ENCODE results near the gene RBM18. TPM values are rescaled to one million over a fixed set of nuclear protein-coding genes. Genes with fewer than 3 reads are reported as not detected.

RBM18 gene
- total RNA-seq, 1 experiment from 2014 or later, result 32.5 TPM

- Histone ChIP-seq H3K4me1 (ENCODE audit: control insufficient read depth in 1 of 2, insufficient read depth in 2 of 2, low read length in 2 of 2) (no peaks in the 10 kb centered on the region), H3K27ac (ENCODE audit: low read depth, low read length) (no peak overlapping the region), H3K9me2 (ENCODE audit: insufficient read depth) (no peaks in the 10 kb centered on the region), H4K20me1 (ENCODE audit: insufficient read depth) (no peaks in the 10 kb centered on the region), H3K36me3 (ENCODE audit: control insufficient read depth in 1 of 2, insufficient read depth in 2 of 2, low read length in 2 of 2) (peaks cover 13 to 28% of the 10 kb centered on the region in 2 experiments; a peak in 3 of 4 replicates), H2AFZ (ENCODE audit: low read depth, low read length, poor library complexity, severe bottlenecking) (no peak overlapping the region), H3K79me2 (ENCODE audit: insufficient read depth, low read length) (peaks cover 45% of the 10 kb centered on the region), H3K4me2 (ENCODE audit: low read length) (no peak overlapping the region), H3K9ac (ENCODE audit: low read length) (no peak overlapping the region), H3K9me3 (ENCODE audit: control insufficient read depth in 1 of 2, insufficient read depth in 1 of 2, low read depth in 1 of 2, low read length in 2 of 2) (no peaks in the 10 kb centered on the region), H3K4me3 (replicated peaks in 1 of 2; ENCODE audit: low read depth in 1 of 2, low read length in 2 of 2) (no peak overlapping the region), H3K27me3 (ENCODE audit: insufficient read depth, low read length) (no peaks in the 10 kb centered on the region)
- POLR2A ChIA-PET, result no interaction called here
- RAD21 ChIA-PET (ENCODE audit: low non-redundant PET in 1 of 2, low total read pairs in 2 of 2, uncharacterized antibody in 2 of 2, unreplicated experiment in 2 of 2), result no interaction called here
- DNase-seq (ENCODE audit: low read depth, low spot score) (no peak), ATAC-seq (no peak)
- CTCF ChIA-PET, result no interaction called here
- intact Hi-C loops (cut with micrococcal nuclease), result no loop called here
- no peak for TF ChIP-seq ZBTB33 (IDR thresholded peaks at IDR 0.05; ENCODE audit: extremely low read depth, insufficient replicate concordance, low read length)
- no peak for TF ChIP-seq RAD21 (IDR thresholded peaks at IDR 0.05; ENCODE audit: low read depth)
- TF ChIP-seq POLR2A (IDR thresholded peaks at IDR 0.05; ENCODE audit: borderline replicate concordance, extremely low read depth, insufficient read depth, insufficient read length), result no peak
- TF ChIP-seq YY1 (IDR thresholded peaks at IDR 0.05; ENCODE audit: extremely low read depth, insufficient replicate concordance, low read depth, low read length), result no peak
- TF ChIP-seq EZH2phosphoT487 (IDR thresholded peaks at IDR 0.05; ENCODE audit: borderline replicate concordance), result no peak
- no peak for TF ChIP-seq CTCF (IDR thresholded peaks at IDR 0.05 in 2 of 3, conservative IDR thresholded peaks at IDR 0.05 in 1 of 3; ENCODE audit: borderline replicate concordance in 1 of 3, insufficient read depth in 1 of 3, low read depth in 2 of 3, low read length in 2 of 3)
- no peak for TF ChIP-seq FOSL1 (IDR thresholded peaks at IDR 0.05; ENCODE audit: low read depth)
- no peak for TF ChIP-seq TCF7L2 (IDR thresholded peaks at IDR 0.05; ENCODE audit: borderline replicate concordance, extremely low read depth, insufficient read depth, insufficient read length)
- TF ChIP-seq MAX (IDR thresholded peaks at IDR 0.05), result no peak
- TF ChIP-seq ELF1 (IDR thresholded peaks at IDR 0.05; ENCODE audit: borderline replicate concordance, low read depth), result no peak
- no peak for TF ChIP-seq SIN3A (IDR thresholded peaks at IDR 0.05; ENCODE audit: low read depth)
- no peak for TF ChIP-seq ZNF274 (IDR thresholded peaks at IDR 0.05; ENCODE audit: low read depth, low read length)
- no peak for TF ChIP-seq JUND (IDR thresholded peaks at IDR 0.05)
- TF ChIP-seq REST (IDR thresholded peaks at IDR 0.05; ENCODE audit: low read depth), result no peak
- TF ChIP-seq CEBPB (IDR thresholded peaks at IDR 0.05; ENCODE audit: low read depth), result no peak
- no peak for TF ChIP-seq EGR1 (IDR thresholded peaks at IDR 0.05; ENCODE audit: low read depth)
- no peak for TF ChIP-seq SP1 (IDR thresholded peaks at IDR 0.05; ENCODE audit: low read depth)
- no TSS peak for BruUV-seq (replicated peaks)
Observed at GRCh38 chr9:122256206-122256605, 8.4 kb downstream of the RBM18 start.

Measured in HCT116 (cell line).